ENCODE measurements around the gene SLC66A2.

- TF ChIP-seq, protein P1, sequence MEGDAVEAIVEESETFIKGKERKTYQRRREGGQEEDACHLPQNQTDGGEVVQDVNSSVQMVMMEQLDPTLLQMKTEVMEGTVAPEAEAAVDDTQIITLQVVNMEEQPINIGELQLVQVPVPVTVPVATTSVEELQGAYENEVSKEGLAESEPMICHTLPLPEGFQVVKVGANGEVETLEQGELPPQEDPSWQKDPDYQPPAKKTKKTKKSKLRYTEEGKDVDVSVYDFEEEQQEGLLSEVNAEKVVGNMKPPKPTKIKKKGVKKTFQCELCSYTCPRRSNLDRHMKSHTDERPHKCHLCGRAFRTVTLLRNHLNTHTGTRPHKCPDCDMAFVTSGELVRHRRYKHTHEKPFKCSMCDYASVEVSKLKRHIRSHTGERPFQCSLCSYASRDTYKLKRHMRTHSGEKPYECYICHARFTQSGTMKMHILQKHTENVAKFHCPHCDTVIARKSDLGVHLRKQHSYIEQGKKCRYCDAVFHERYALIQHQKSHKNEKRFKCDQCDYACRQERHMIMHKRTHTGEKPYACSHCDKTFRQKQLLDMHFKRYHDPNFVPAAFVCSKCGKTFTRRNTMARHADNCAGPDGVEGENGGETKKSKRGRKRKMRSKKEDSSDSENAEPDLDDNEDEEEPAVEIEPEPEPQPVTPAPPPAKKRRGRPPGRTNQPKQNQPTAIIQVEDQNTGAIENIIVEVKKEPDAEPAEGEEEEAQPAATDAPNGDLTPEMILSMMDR (IDR thresholded peaks at IDR 0.05): no peak
- TF ChIP-seq POLR2A (IDR thresholded peaks at IDR 0.05) (no peak), EP300 (IDR thresholded peaks at IDR 0.05) (no peak)
Observed at GRCh38 chr18:79916546-79917168, 34.8 kb downstream of the SLC66A2 start.
